ENCODE results near the gene RTBDN. TPM values are rescaled to one million over a fixed set of nuclear protein-coding genes. Genes with fewer than 3 reads are reported as not detected.
A peak's percentile ranks its signal among the peaks of the same experiment; 100 is the strongest.
"Not testable (repeated sequence)": the region's sequence is repeated elsewhere in the genome, so short reads cannot be mapped to it uniquely, and the experiment has no call there.

The RTBDN gene
- total RNA-seq, 1 experiment from 2014 or later, result not detected

DNA sequence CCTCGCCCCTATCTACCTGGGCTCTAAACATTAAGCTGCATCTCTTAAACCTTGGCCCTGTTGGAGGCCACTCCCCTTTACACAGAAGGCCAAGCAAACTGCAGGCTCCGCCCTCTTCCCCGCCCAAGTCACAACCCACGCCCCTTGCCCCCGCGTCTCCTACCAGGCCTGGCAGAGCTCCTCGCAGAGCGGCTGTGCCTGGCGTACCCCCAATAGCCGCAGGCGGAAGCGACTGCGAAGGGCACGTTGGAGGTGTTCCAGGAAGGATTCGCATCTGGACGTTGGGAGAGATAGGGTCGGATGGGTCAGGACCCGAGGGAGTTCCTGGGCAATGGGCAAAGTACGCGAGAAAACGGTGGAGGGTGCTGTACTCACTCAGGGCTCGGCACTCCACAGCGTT is 5.9 kb downstream of the RTBDN start:
- intact Hi-C loops (cut with micrococcal nuclease; ENCODE audit: unreplicated experiment), result no loop called here
- peaks cover 60% of the 10 kb centered on the region for H3K27me3 Mint-ChIP-seq (ENCODE audit: unreplicated experiment)
- H3K9me3 Mint-ChIP-seq (ENCODE audit: low read depth, unreplicated experiment), result no peaks in the 10 kb centered on the region
- peaks cover 16% of the 10 kb centered on the region for H3K4me1 Mint-ChIP-seq (ENCODE audit: low read depth, unreplicated experiment)
- TF ChIP-seq, protein P1, sequence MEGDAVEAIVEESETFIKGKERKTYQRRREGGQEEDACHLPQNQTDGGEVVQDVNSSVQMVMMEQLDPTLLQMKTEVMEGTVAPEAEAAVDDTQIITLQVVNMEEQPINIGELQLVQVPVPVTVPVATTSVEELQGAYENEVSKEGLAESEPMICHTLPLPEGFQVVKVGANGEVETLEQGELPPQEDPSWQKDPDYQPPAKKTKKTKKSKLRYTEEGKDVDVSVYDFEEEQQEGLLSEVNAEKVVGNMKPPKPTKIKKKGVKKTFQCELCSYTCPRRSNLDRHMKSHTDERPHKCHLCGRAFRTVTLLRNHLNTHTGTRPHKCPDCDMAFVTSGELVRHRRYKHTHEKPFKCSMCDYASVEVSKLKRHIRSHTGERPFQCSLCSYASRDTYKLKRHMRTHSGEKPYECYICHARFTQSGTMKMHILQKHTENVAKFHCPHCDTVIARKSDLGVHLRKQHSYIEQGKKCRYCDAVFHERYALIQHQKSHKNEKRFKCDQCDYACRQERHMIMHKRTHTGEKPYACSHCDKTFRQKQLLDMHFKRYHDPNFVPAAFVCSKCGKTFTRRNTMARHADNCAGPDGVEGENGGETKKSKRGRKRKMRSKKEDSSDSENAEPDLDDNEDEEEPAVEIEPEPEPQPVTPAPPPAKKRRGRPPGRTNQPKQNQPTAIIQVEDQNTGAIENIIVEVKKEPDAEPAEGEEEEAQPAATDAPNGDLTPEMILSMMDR (IDR thresholded peaks at IDR 0.05; ENCODE audit: unreplicated experiment), result no peak
- H3K36me3 Mint-ChIP-seq (ENCODE audit: insufficient read depth, unreplicated experiment), result peaks cover 18% of the 10 kb centered on the region
- peak; percentile 35 for DNase-seq
- no peak overlapping the region for H3K27ac Mint-ChIP-seq (ENCODE audit: unreplicated experiment)
- CTCF ChIA-PET, result interaction anchor here (0.6 kb wide), 1 partner anchor 1487 kb away, joined by 3 read pairs; no protein-coding TSS in a partner anchor
- no TSS peak for BruUV-seq (replicated peaks)
- no peak overlapping the region for H3K4me3 Mint-ChIP-seq (ENCODE audit: low read depth, unreplicated experiment)

DNA sequence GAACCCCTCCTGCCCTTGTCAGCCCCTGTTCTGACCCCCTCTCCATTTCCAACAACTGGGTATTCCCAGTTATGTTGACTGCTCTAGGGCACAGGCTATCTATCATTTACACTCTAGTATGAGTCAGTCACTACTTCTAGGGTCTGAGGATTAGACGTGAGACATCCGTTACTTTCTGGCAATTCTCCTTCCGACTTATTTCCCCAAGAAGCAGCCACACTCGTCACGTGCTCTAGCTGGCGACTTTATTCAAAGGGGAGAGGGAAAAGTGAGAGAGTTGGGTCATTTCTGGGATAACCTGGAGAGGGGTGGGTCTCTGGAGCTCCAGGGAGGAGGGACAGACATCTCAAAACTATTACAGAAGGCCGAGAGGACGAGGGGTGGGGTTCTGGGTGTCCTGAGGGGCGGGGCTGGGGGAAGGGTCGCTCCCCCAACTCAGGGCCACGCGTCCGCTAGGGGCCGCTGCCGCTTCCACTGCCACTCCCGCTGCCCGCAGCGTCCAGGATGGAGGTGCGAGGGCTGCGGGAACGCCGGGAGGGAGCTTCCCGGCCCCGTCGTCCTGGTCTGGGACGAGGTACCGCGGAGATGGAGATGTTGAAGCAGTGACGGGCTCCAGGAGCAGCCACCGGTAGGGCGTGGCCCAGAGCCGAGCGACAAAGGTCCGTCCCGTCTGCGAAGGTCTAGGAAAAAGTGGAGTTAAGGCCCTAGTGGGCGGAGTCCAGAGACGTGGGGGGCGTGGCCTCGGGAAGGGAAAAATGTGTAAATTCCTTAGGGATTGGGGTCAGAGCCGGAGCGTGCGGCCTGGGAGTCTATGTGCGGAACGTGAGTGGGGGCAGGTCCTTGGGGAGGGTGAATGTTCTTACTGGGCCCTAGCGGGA is 8.9 kb downstream of the RTBDN start:
- CTCF ChIA-PET, result interaction anchor here (0.7 kb wide), 1 partner anchor 30 kb away, joined by 3 read pairs; no protein-coding TSS in a partner anchor
- DNase-seq, result peak; percentile 50
- no TSS peak for BruUV-seq (replicated peaks)
- peaks cover 33% of the 10 kb centered on the region for H3K27me3 Mint-ChIP-seq (ENCODE audit: unreplicated experiment)
- no peaks in the 10 kb centered on the region for H3K9me3 Mint-ChIP-seq (ENCODE audit: low read depth, unreplicated experiment)
- peaks cover 7% of the 10 kb centered on the region for H3K4me1 Mint-ChIP-seq (ENCODE audit: low read depth, unreplicated experiment)
- intact Hi-C loops (cut with micrococcal nuclease; ENCODE audit: unreplicated experiment), result no loop called here
- H3K36me3 Mint-ChIP-seq (ENCODE audit: insufficient read depth, unreplicated experiment), result peaks cover 11% of the 10 kb centered on the region
- TF ChIP-seq, protein P1 (IDR thresholded peaks at IDR 0.05; ENCODE audit: unreplicated experiment), result no peak
- no peak overlapping the region for H3K27ac Mint-ChIP-seq (ENCODE audit: unreplicated experiment)
- H3K4me3 Mint-ChIP-seq (ENCODE audit: low read depth, unreplicated experiment), result peak overlapping the region; percentile 32

DNA sequence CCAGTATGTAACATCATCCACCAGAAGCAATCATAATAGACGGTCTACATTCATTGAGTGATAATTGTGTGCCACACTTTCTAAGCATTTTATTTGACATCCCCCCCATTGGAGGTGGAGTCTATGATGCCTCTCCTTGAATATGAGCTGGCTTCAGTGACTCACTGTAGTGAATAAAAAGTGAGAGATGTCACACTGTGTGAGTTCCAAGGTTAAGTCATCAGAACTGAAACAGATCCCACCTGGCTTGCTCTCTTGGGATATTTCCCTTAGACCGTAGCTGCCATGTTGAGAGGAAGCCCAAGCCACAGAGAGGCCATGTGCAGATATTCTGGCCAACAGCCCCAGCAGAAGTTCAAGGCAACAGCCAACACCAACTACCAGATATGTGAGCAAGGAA is 12.6 kb downstream of the RTBDN start:
- Mint-ChIP-seq H3K9me3 (ENCODE audit: low read depth, unreplicated experiment) (no peaks in the 10 kb centered on the region), H3K27ac (ENCODE audit: unreplicated experiment) (no peak overlapping the region), H3K4me1 (ENCODE audit: low read depth, unreplicated experiment) (no peaks in the 10 kb centered on the region), H3K27me3 (ENCODE audit: unreplicated experiment) (peaks cover 8% of the 10 kb centered on the region), H3K36me3 (ENCODE audit: insufficient read depth, unreplicated experiment) (peaks cover 11% of the 10 kb centered on the region), H3K4me3 (ENCODE audit: low read depth, unreplicated experiment) (no peak overlapping the region)
- CTCF ChIA-PET, result no interaction called here
- intact Hi-C loops (cut with micrococcal nuclease; ENCODE audit: unreplicated experiment), result no loop called here
- DNase-seq, result no peak
- TF ChIP-seq, protein P1 (IDR thresholded peaks at IDR 0.05; ENCODE audit: unreplicated experiment), result no peak
- no TSS peak for BruUV-seq (replicated peaks)

DNA sequence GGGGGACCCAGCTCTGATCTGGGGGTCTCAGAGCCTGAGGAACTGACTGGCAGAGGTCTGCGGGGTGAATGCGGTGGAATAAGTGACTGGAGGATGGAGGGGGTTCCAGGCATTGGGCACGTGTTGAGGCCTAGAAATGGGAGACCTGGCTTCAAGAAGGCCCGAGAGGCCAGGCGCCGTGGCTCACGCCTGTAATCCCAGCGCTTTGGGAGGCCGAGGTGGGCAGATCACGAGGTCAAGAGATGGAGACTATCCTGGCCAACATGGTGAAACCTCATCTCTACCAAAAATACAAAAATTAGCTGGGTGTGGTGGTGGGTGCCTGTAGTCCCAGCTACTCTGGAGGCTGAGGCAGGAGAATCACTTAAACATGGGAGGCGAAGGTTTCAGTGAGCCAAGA is 16.6 kb downstream of the RTBDN start:
- CTCF ChIA-PET; H3K4me3 Mint-ChIP-seq (ENCODE audit: low read depth, unreplicated experiment); intact Hi-C loops (cut with micrococcal nuclease; ENCODE audit: unreplicated experiment); H3K36me3 Mint-ChIP-seq (ENCODE audit: insufficient read depth, unreplicated experiment); H3K4me1 Mint-ChIP-seq (ENCODE audit: low read depth, unreplicated experiment); H3K27me3 Mint-ChIP-seq (ENCODE audit: unreplicated experiment); H3K27ac Mint-ChIP-seq (ENCODE audit: unreplicated experiment); DNase-seq; H3K9me3 Mint-ChIP-seq (ENCODE audit: low read depth, unreplicated experiment); BruUV-seq (replicated peaks): not testable (repeated sequence)

DNA sequence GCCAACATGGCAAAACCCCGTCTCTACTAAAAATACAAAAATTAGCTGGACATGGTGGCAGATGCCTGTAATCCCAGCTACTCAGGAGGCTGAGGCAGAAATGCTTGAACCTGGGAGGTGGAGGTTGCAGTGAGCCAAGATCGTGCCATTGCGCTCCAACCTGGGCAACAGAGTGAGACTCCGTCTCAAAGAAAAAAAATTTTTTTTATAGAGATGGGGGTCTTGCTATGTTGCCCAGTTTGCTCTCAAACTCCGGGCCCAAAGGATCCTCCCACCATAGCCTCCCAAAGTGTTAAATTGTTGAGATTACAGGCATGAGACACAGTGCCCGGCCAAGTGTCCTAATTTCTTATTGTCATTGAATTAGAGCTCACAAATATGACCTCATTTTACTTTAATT is 17.2 kb downstream of the RTBDN start:
- H3K4me1 Mint-ChIP-seq (ENCODE audit: low read depth, unreplicated experiment); intact Hi-C loops (cut with micrococcal nuclease; ENCODE audit: unreplicated experiment); H3K27me3 Mint-ChIP-seq (ENCODE audit: unreplicated experiment); BruUV-seq (replicated peaks); H3K27ac Mint-ChIP-seq (ENCODE audit: unreplicated experiment); DNase-seq; H3K36me3 Mint-ChIP-seq (ENCODE audit: insufficient read depth, unreplicated experiment); H3K4me3 Mint-ChIP-seq (ENCODE audit: low read depth, unreplicated experiment); H3K9me3 Mint-ChIP-seq (ENCODE audit: low read depth, unreplicated experiment); CTCF ChIA-PET: not testable (repeated sequence)

Data from Calu3 (cell line).